Neural progenitor cell (in vitro differentiated cells): Measurements from ENCODE around the gene LPP. TPM values are rescaled to one million over a fixed set of nuclear protein-coding genes. Genes with fewer than 3 reads are reported as not detected.

Experiments used
- DNase-seq: peaks from one replicate; pipeline ENCODE4 v3.0.0-alpha.2; 2016; ENCODE audit warnings: low spot score
- H2AFZ ChIP-seq: fragments of 200-600 bp; sonication (generic); replicated peaks from 2 replicates; pipeline ENCODE4 v1.6.1; 2016; ENCODE audit warnings: antibody characterized with exemption
- H3F3A ChIP-seq: fragments of 200-600 bp; sonication (generic); 2 replicates; pipeline ENCODE4 v1.6.1; 2016; ENCODE audit warnings: antibody characterized with exemption, low read depth
- H3K27ac ChIP-seq: fragments of 200-600 bp; sonication (generic); 2 replicates; pipeline ENCODE4 v1.5.1; 2016; ENCODE audit warnings: mild to moderate bottlenecking
- H3K27me3 ChIP-seq: fragments of 200-600 bp; sonication (generic); 2 replicates; pipeline ENCODE4 v1.6.1; 2016; ENCODE audit warnings: mild to moderate bottlenecking, moderate library complexity
- H3K36me3 ChIP-seq: fragments of 200-600 bp; sonication (generic); 2 replicates; pipeline ENCODE4 v1.5.1; 2016
- H3K4me1 ChIP-seq: fragments of 200-600 bp; sonication (generic); 2 replicates; pipeline ENCODE4 v1.6.1; 2016; ENCODE audit warnings: mixed run types
- H3K4me2 ChIP-seq: fragments of 200-600 bp; sonication (generic); 2 replicates; pipeline ENCODE4 v1.6.1; 2016
- H3K4me3 ChIP-seq: fragments of 200-600 bp; sonication (generic); 2 replicates; pipeline ENCODE4 v1.5.1; 2016
- H3K79me2 ChIP-seq: fragments of 200-600 bp; sonication (generic); 2 replicates; pipeline ENCODE4 v1.6.1; 2016; ENCODE audit warnings: low read depth
- H3K9ac ChIP-seq: fragments of 200-600 bp; sonication (generic); 2 replicates; pipeline ENCODE4 v1.6.1; 2016
- H3K9me3 ChIP-seq: fragments of 200-600 bp; sonication (generic); 2 replicates; pipeline ENCODE4 v1.5.1; 2016; ENCODE audit warnings: low read depth
- H4K20me1 ChIP-seq: fragments of 200-600 bp; sonication (generic); 2 replicates; pipeline ENCODE4 v1.6.1; 2016; ENCODE audit warnings: low read depth
- H3K27ac Mint-ChIP-seq: 3 replicates; pipeline ENCODE4 v1.8.0; 2021; ENCODE audit warnings: mixed read lengths
- H3K27me3 Mint-ChIP-seq: 2 replicates; pipeline ENCODE4 v1.8.0; 2022; ENCODE audit warnings: low read depth, mild to moderate bottlenecking, inconsistent platforms, moderate library complexity, mixed read lengths; ENCODE audit not compliant: insufficient read depth
- H3K36me3 Mint-ChIP-seq: 3 replicates; pipeline ENCODE4 v1.8.0; 2021; ENCODE audit warnings: mixed read lengths
- H3K4me1 Mint-ChIP-seq: 3 replicates; pipeline ENCODE4 v1.8.0; 2021; ENCODE audit warnings: mixed read lengths
- H3K4me3 Mint-ChIP-seq: 3 replicates; pipeline ENCODE4 v1.8.0; 2021; ENCODE audit warnings: mild to moderate bottlenecking, moderate library complexity, mixed read lengths
- H3K9me3 Mint-ChIP-seq: 3 replicates; pipeline ENCODE4 v1.8.0; 2020; ENCODE audit warnings: mixed read lengths
- CTCF ChIP-seq: fragments of 200-600 bp; sonication (generic); IDR thresholded peaks from 2 replicates; pipeline ENCODE4 v1.5.1; 2017; ENCODE audit warnings: antibody characterized with exemption, mild to moderate bottlenecking
- EZH2 ChIP-seq: fragments of 200-600 bp; sonication (generic); IDR thresholded peaks from 2 replicates; pipeline ENCODE4 v1.6.1; 2017; ENCODE audit warnings: antibody characterized with exemption, mild to moderate bottlenecking, moderate library complexity
- EZH2phosphoT487 ChIP-seq: fragments of 200-600 bp; sonication (generic); IDR thresholded peaks from 2 replicates; pipeline ENCODE4 v1.6.1; 2017; ENCODE audit warnings: antibody characterized with exemption
- total RNA-seq: library from RNA; depleted of rRNA; stranded (reverse); fragments of >200 nt; gene quantifications from 2 replicates; pipeline ENCODE4 v1.2.3, GENCODE V29; 2015; ENCODE audit warnings: low replicate concordance

Gene LPP
- total RNA-seq, 1 donor from 2014 or later: 18.9 TPM

- no peak overlapping the region for H3K4me2 ChIP-seq
- H3K36me3 ChIP-seq: no peaks in the 10 kb centered on the region
- no peak overlapping the region for H2AFZ ChIP-seq
- H3K4me3 ChIP-seq: no peak overlapping the region
- H3K4me1 ChIP-seq: no peaks in the 10 kb centered on the region
- Mint-ChIP-seq H3K27me3 (peaks cover 8% of the 10 kb centered on the region), H3K9me3 (no peaks in the 10 kb centered on the region), H3K36me3 (peaks cover 3% of the 10 kb centered on the region), H3K4me1 (peaks cover 27% of the 10 kb centered on the region), H3K4me3 (no peak overlapping the region), H3K27ac (no peak overlapping the region)
- H3K79me2 ChIP-seq: no peaks in the 10 kb centered on the region
- no peaks in the 10 kb centered on the region for H3K9me3 ChIP-seq
- no peak overlapping the region for H3K9ac ChIP-seq
- H3F3A ChIP-seq: peaks cover 3% of the 10 kb centered on the region
- H4K20me1 ChIP-seq: no peaks in the 10 kb centered on the region
- no peak for TF ChIP-seq EZH2
- no peak for TF ChIP-seq EZH2phosphoT487
- no peak for TF ChIP-seq CTCF
- no peak overlapping the region for H3K27ac ChIP-seq
- DNase-seq: no peak
- no peaks in the 10 kb centered on the region for H3K27me3 ChIP-seq
These were observed 212.2 kb downstream of the LPP start for GRCh38 chr3:188365988-188366698.

GRCh38 chr3:188367678-188368077 lies 213.7 kb downstream of the LPP start:
- Histone ChIP-seq H3K4me2 (no peak overlapping the region), H4K20me1 (no peaks in the 10 kb centered on the region), H3K9ac (no peak overlapping the region), H3K36me3 (no peaks in the 10 kb centered on the region), H3K4me3 (no peak overlapping the region), H3K9me3 (no peaks in the 10 kb centered on the region), H3K27me3 (no peaks in the 10 kb centered on the region), H3K79me2 (no peaks in the 10 kb centered on the region), H3K4me1 (no peaks in the 10 kb centered on the region), H3K27ac (no peak overlapping the region), H2AFZ (no peak overlapping the region), H3F3A (peaks cover 3% of the 10 kb centered on the region)
- H3K4me3 Mint-ChIP-seq: no peak overlapping the region
- peaks cover 23% of the 10 kb centered on the region for H3K4me1 Mint-ChIP-seq
- peaks cover 3% of the 10 kb centered on the region for H3K36me3 Mint-ChIP-seq
- H3K27me3 Mint-ChIP-seq: peaks cover 8% of the 10 kb centered on the region
- H3K9me3 Mint-ChIP-seq: peaks cover 3% of the 10 kb centered on the region
- H3K27ac Mint-ChIP-seq: no peak overlapping the region
- TF ChIP-seq EZH2 (no peak), CTCF (no peak), EZH2phosphoT487 (no peak)
- no peak for DNase-seq

- H2AFZ ChIP-seq: no peak overlapping the region
- Mint-ChIP-seq H3K4me1 (peaks cover 20% of the 10 kb centered on the region), H3K4me3 (no peak overlapping the region), H3K27me3 (peaks cover 8% of the 10 kb centered on the region), H3K36me3 (peaks cover 3% of the 10 kb centered on the region), H3K27ac (no peak overlapping the region), H3K9me3 (peaks cover 8% of the 10 kb centered on the region)
- no peak for DNase-seq
- no peak overlapping the region for H3K27ac ChIP-seq
- H4K20me1 ChIP-seq: no peaks in the 10 kb centered on the region
- H3K27me3 ChIP-seq: no peaks in the 10 kb centered on the region
- H3K4me2 ChIP-seq: no peak overlapping the region
- H3K9me3 ChIP-seq: no peaks in the 10 kb centered on the region
- no peak for TF ChIP-seq EZH2
- no peak for TF ChIP-seq EZH2phosphoT487
- no peak for TF ChIP-seq CTCF
- H3F3A ChIP-seq: peaks cover 3% of the 10 kb centered on the region
- no peaks in the 10 kb centered on the region for H3K79me2 ChIP-seq
- H3K36me3 ChIP-seq: no peaks in the 10 kb centered on the region
- H3K4me3 ChIP-seq: no peak overlapping the region
- H3K9ac ChIP-seq: no peak overlapping the region
- no peaks in the 10 kb centered on the region for H3K4me1 ChIP-seq
These were observed 215.6 kb downstream of the LPP start for GRCh38 chr3:188369526-188369925.
